Lower leg skin (tissue), 4 donors: ENCODE measurements around the gene DCLK3. TPM values are rescaled to one million over a fixed set of nuclear protein-coding genes. Genes with fewer than 3 reads are reported as not detected.

Source experiments
- DNase-seq, 2 donors: peaks; one replicate each; pipeline ENCODE4 v3.0.0-alpha.2; 2019; ENCODE audit warnings: low spot score in 2 of 2
- H3K4me3 ChIP-seq: fragments of 200-600 bp; sonication (generic); 2 replicates; pipeline ENCODE4 v1.5.1; 2017; ENCODE audit warnings: mild to moderate bottlenecking, low read depth; ENCODE audit not compliant: poor library complexity, severe bottlenecking
- POLR2A ChIP-seq, 2 donors: fragments of 450-650 bp; IDR thresholded peaks; one replicate each; pipeline ENCODE4 v1.6.1; 2016 to 2017; ENCODE audit warnings: antibody characterized with exemption in 2 of 2, mild to moderate bottlenecking in 1 of 2, moderate library complexity in 1 of 2
- WGBS, 2 donors: methylation state at CpG; one replicate each; pipeline ENCODE4 v1.1.5; 2018; 5-methylcytosine and 5-hydroxymethylcytosine counted together
- intact Hi-C: fragments of 100-400 bp; cut with DNase I; formaldehyde crosslinking; loops from one replicate; pipeline ENCODE4 v1.15.0; 2023; ENCODE audit warnings: low total_unique reads
- total RNA-seq, 4 donors: library from RNA; depleted of rRNA; stranded (reverse); fragments of >200 nt; gene quantifications; one replicate each; pipeline ENCODE4 v1.1.0, GENCODE V29; 2016
- TF ChIP-seq, protein P1 (sequence below), 3 donors: fragments of 450-650 bp; IDR thresholded peaks; one replicate each; pipeline ENCODE4 v1.5.1; 2016; ENCODE audit warnings: antibody characterized with exemption in 3 of 3, mild to moderate bottlenecking in 3 of 3, moderate library complexity in 2 of 3

The DCLK3 gene, protein sequence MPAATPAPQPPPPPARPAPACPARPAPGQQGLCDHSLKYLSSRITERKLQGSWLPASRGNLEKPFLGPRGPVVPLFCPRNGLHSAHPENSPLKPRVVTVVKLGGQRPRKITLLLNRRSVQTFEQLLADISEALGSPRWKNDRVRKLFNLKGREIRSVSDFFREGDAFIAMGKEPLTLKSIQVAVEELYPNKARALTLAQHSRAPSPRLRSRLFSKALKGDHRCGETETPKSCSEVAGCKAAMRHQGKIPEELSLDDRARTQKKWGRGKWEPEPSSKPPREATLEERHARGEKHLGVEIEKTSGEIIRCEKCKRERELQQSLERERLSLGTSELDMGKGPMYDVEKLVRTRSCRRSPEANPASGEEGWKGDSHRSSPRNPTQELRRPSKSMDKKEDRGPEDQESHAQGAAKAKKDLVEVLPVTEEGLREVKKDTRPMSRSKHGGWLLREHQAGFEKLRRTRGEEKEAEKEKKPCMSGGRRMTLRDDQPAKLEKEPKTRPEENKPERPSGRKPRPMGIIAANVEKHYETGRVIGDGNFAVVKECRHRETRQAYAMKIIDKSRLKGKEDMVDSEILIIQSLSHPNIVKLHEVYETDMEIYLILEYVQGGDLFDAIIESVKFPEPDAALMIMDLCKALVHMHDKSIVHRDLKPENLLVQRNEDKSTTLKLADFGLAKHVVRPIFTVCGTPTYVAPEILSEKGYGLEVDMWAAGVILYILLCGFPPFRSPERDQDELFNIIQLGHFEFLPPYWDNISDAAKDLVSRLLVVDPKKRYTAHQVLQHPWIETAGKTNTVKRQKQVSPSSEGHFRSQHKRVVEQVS
- total RNA-seq = under 1 TPM in 3 of 4 donors, not detected in 1; 0.07 to 0.38 (median 0.16) TPM

DNA sequence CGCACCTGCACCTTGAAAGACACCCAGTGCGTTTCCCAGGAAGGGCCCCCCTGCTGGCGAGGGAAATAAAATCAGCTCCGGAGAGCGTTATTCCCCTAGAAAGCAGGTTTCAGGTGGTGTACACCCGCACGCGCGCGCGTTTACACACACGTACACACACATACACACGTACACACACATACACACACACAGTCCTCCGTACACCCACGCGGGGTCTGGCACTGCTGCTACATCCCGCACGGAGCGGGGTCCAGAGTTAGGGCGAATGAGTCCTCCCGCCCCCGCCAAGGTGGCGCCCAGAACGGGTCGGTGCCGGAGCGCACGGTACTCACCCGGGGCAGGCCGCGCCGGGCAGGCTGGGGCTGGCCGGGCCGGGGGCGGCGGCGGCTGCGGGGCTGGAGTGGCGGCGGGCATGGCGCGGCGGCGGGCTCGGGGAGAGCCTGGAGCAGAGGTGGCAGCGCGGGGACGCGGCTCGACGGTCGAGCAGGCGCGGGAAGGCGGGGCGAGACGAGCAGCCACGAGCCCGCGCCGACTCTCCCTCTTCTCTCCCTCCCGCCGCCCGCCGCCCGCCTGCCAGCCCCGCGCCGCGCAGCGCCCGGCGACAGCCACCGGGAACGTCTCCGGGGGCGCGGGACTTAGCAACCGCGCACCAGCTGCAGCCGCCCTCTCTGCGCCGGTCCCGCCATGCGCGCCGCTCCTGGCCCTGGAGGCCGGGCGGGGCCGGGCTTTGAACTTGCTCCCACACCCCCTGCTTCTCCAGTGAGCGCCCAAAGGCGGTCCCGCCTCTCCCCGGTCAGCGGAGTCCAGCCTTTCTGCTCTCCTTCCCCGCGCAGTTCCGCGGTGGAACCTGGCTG, at the start of gene DCLK3:
TSS of gene DCLK3 (minus strand) at position 704 of the 854 bp plus-strand sequence. CDS start at position 414, 290 bp downstream.
- TF ChIP-seq, protein P1, sequence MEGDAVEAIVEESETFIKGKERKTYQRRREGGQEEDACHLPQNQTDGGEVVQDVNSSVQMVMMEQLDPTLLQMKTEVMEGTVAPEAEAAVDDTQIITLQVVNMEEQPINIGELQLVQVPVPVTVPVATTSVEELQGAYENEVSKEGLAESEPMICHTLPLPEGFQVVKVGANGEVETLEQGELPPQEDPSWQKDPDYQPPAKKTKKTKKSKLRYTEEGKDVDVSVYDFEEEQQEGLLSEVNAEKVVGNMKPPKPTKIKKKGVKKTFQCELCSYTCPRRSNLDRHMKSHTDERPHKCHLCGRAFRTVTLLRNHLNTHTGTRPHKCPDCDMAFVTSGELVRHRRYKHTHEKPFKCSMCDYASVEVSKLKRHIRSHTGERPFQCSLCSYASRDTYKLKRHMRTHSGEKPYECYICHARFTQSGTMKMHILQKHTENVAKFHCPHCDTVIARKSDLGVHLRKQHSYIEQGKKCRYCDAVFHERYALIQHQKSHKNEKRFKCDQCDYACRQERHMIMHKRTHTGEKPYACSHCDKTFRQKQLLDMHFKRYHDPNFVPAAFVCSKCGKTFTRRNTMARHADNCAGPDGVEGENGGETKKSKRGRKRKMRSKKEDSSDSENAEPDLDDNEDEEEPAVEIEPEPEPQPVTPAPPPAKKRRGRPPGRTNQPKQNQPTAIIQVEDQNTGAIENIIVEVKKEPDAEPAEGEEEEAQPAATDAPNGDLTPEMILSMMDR (IDR thresholded peaks at IDR 0.05) = no peak
- no peak for TF ChIP-seq POLR2A (IDR thresholded peaks at IDR 0.05)
- intact Hi-C loops = no loop called here
- no peak for DNase-seq
- no peak within 1 kb of the TSS for H3K4me3 ChIP-seq
- WGBS, 2 donors = 3 to 6% methylated on average over 31 to 43 of the region's 99 CpGs

DNA sequence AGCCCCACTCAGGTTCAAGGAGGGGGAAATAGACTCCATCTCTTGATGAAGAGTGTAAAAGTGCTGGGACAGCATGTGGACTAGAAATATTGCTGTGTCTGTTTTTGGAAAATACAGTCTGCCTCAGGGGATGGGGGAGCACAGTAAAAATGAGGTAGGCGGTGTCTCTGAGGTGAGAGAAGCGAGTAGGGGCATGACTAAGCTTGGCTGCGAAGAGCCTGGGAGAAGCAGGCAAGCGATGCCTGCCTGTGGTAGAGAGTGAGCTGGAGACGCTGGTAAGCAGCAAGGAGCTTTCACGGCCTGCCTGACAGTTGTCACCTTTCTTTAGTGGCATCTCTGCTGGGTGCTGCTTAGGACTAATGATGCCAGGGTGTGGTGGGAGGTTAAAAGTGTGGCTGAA, 49.0 kb upstream of the DCLK3 start:
- TF ChIP-seq, protein P1 (IDR thresholded peaks at IDR 0.05) = no peak
- no peak for TF ChIP-seq POLR2A (IDR thresholded peaks at IDR 0.05)
- 36 to 62% methylated on average over 6 of the region's 6 CpGs for WGBS, 2 donors

DNA sequence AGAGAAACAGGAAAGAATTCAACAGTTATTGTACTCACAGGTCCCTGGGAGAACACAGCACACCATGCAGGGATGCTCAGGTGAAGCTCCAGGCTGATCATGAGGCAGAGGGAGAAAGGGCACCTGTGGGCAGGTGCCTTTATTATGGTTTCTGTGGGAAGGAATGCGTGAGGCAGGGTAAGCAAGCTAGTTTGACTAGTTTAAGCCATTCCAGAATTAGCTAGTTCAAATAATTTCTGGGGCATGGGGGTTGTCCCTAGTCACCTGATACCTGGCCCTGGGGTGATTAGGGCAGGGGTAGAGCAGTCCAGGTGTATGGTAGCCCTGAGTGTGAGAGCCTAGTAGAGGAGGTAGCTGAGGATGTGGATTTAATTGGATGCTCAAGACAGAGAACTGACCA, 47.9 kb upstream of the DCLK3 start:
- H3K4me3 ChIP-seq = no peak overlapping the region
- 40 to 67% methylated on average over 1 of the region's 1 CpG for WGBS, 2 donors
- DNase-seq = no peak

More for the DNA sequence above, 49.0 kb upstream of the DCLK3 start:
- no peak overlapping the region for H3K4me3 ChIP-seq
- intact Hi-C loops = no loop called here
- DNase-seq = no peak

DNA sequence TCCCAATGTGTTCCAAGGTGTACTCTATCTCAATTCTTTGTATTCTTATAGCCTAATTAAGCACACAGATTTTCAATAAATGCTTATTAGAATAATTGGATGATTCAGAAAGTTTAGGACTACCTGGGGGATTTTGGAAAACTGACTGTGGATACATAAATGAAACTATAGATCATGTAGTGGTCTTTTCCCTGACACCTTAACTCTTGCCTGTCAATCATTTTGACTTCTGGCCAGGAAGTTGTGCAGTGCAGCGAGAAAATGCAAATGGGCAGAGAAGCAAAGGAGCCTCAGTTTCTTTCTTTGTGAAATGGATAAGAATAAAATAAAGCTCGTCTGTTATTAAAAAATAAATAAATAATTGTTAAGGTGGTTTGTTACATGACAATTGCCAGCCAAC, 47.4 kb upstream of the DCLK3 start:
- TF ChIP-seq POLR2A (IDR thresholded peaks at IDR 0.05) = no peak
- TF ChIP-seq, protein P1 (IDR thresholded peaks at IDR 0.05) = no peak
- no peak overlapping the region for H3K4me3 ChIP-seq
- intact Hi-C loops = no loop called here
- 80 to 83% methylated on average over 2 of the region's 2 CpGs for WGBS, 2 donors
- DNase-seq = no peak

More for the DNA sequence above, 47.9 kb upstream of the DCLK3 start:
- intact Hi-C loops = no loop called here
- TF ChIP-seq, protein P1 (IDR thresholded peaks at IDR 0.05) = no peak
- TF ChIP-seq POLR2A (IDR thresholded peaks at IDR 0.05) = no peak

DNA sequence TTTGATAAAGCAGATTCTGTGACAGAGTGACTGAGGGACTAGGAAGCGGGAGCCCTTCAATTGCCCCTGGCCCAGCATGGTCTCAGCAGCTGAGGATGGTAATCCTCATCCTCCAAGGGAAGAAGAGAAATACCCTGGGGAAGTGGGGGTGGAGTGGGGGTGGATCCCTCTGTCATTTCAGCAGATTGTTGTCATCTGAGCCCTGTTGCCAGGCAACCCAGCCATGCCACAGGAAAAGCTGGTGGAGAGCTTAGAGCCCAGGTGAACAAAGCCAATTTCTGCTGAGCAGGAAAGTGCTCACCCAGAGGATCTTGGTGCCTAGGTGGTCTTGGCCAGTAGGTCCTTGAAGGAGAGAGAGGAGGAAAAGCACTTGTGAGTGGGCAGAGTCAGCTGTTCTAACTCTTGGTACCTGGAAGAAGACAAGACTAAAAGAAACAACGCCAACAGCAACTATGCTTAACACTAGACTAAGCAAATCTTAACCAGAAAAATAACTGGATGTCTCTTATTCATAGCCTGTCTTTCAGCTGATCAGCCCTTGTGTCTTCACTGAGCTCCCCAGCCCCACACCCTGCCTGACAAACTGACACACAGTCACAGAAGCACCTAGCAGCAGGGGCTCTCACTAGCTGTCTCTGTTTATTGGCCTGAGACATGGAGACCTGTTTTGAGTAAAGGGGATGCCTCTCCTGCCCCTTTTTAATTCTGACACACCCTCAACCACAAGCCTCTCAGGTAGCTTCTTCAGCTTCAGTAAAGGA, 40.1 kb upstream of the DCLK3 start:
- no peak overlapping the region for H3K4me3 ChIP-seq
- TF ChIP-seq, protein P1 (IDR thresholded peaks at IDR 0.05) = no peak
- no peak for TF ChIP-seq POLR2A (IDR thresholded peaks at IDR 0.05)
- intact Hi-C loops = no loop called here
- 95 to 97% methylated on average over 2 of the region's 2 CpGs for WGBS, 2 donors
- no peak for DNase-seq
